HT1080 (cell line): ENCODE results near the gene SRGN. TPM values are rescaled to one million over a fixed set of nuclear protein-coding genes. Genes with fewer than 3 reads are reported as not detected.
"Not testable (repeated sequence)": the region's sequence is repeated elsewhere in the genome, so short reads cannot be mapped to it uniquely, and the experiment has no call there.

ENCODE experiments used
- DNase-seq: peaks from one replicate; pipeline ENCODE4 v3.0.0-alpha.2; 2015; ENCODE audit warnings: low read depth
- polyA plus RNA-seq, 2 experiments: library from polyadenylated mRNA; depleted of rRNA; stranded (reverse); fragments of >200 nt; gene quantifications; 2 replicates each; pipeline ENCODE4 v1.2.3, GENCODE V29; 2015
- total RNA-seq: library from RNA; depleted of rRNA; stranded (reverse); fragments of >200 nt; shearing (Covaris generic); gene quantifications from 2 replicates; pipeline ENCODE4 v1.2.3, GENCODE V29; 2014; rRNA removed

SRGN gene
- 135 and 180 TPM in 2 replicates for total RNA-seq
- polyA plus RNA-seq (2015; cell fraction: cytosol; rRNA removed): 232 and 250 TPM in 2 replicates
- polyA plus RNA-seq (2015; cell fraction: nucleus; rRNA removed): 179 and 200 TPM in 2 replicates

- peak; percentile 92 for DNase-seq
Observed at GRCh38 chr10:69087590-69088470, at the start of gene SRGN. TSS of gene SRGN (plus strand) at chr10:69088103. CDS start at chr10:69088158, 55 bp downstream.

GRCh38 chr10:69040904-69041303 is 47.0 kb upstream of the SRGN start:
- not testable (repeated sequence) for DNase-seq

GRCh38 chr10:69042417-69042816 is 45.5 kb upstream of the SRGN start:
- DNase-seq: no peak

GRCh38 chr10:69042838-69043237 is 45.1 kb upstream of the SRGN start:
- no peak for DNase-seq

- DNase-seq: no peak
Observed at GRCh38 chr10:69043931-69044531, 43.9 kb upstream of the SRGN start.

- DNase-seq: no peak
Observed at GRCh38 chr10:69044546-69044945, 43.4 kb upstream of the SRGN start.

- peak; percentile 75 for DNase-seq
Observed at GRCh38 chr10:69045441-69046300, 42.2 kb upstream of the SRGN start.

GRCh38 chr10:69047111-69047832 is 40.6 kb upstream of the SRGN start:
- no peak for DNase-seq

- peak; percentile 41 for DNase-seq
Observed at GRCh38 chr10:69048103-69048502, 39.8 kb upstream of the SRGN start.

- DNase-seq: no peak
Observed at GRCh38 chr10:69049566-69049961, 38.3 kb upstream of the SRGN start.

- peak; percentile 78 for DNase-seq
Observed at GRCh38 chr10:69051303-69051702, 36.6 kb upstream of the SRGN start.

GRCh38 chr10:69051710-69052487 is 36.0 kb upstream of the SRGN start:
- DNase-seq: no peak

- DNase-seq: no peak
Observed at GRCh38 chr10:69052736-69053135, 35.2 kb upstream of the SRGN start.

- DNase-seq: no peak
Observed at GRCh38 chr10:69055241-69055640, 32.7 kb upstream of the SRGN start.

- DNase-seq: no peak
Observed at GRCh38 chr10:69056129-69056528, 31.8 kb upstream of the SRGN start.

GRCh38 chr10:69056536-69057260 is 31.2 kb upstream of the SRGN start:
- no peak for DNase-seq

- no peak for DNase-seq
Observed at GRCh38 chr10:69057261-69057950, 30.5 kb upstream of the SRGN start.

GRCh38 chr10:69057951-69058297 is 30.0 kb upstream of the SRGN start:
- peak; percentile 62 for DNase-seq
